Fibroblast of villous mesenchyme (primary cell): ENCODE measurements around the gene RUVBL2. TPM values are rescaled to one million over a fixed set of nuclear protein-coding genes. Genes with fewer than 3 reads are reported as not detected.
"Not testable (repeated sequence)": the region's sequence is repeated elsewhere in the genome, so short reads cannot be mapped to it uniquely, and the experiment has no call there.

ENCODE experiments used
- DNase-seq: peaks from one replicate; pipeline ENCODE4 v3.0.0-alpha.2; 2010; ENCODE audit warnings: low read depth
- H3K4me3 ChIP-seq: 2 replicates; pipeline ENCODE4 v1.5.1; 2011; ENCODE audit warnings: low read depth, mild to moderate bottlenecking, low read length
- CTCF ChIP-seq: IDR thresholded peaks from 2 replicates; pipeline ENCODE4 v1.5.1; 2012; ENCODE audit warnings: low read depth, mild to moderate bottlenecking, low read length; ENCODE audit not compliant: insufficient read depth
- total RNA-seq: library from RNA; depleted of rRNA; stranded (reverse); fragments of >200 nt; gene quantifications from 2 replicates; pipeline ENCODE4 v1.2.3, GENCODE V29; 2012

RUVBL2 gene
- total RNA-seq, 1 donor, result 176 TPM

- peak overlapping the region; percentile 55 for H3K4me3 ChIP-seq
- peak; percentile 54 for TF ChIP-seq CTCF
- DNase-seq, result peak; percentile 46
These were observed 24.1 kb downstream of the RUVBL2 start for GRCh38 chr19:49017666-49018351.

- H3K4me3 ChIP-seq, result peak overlapping the region; percentile 55
- not testable (repeated sequence) for DNase-seq
These were observed 24.9 kb downstream of the RUVBL2 start for GRCh38 chr19:49018388-49019241.

GRCh38 chr19:49019242-49019932 lies 25.7 kb downstream of the RUVBL2 start:
- DNase-seq, result peak; percentile 68
- TF ChIP-seq CTCF, result no peak
- H3K4me3 ChIP-seq, result peak overlapping the region; percentile 55

- no peak for TF ChIP-seq CTCF
- no peak for DNase-seq
- H3K4me3 ChIP-seq, result no peak overlapping the region
These were observed 26.7 kb downstream of the RUVBL2 start for GRCh38 chr19:49020342-49020741.

GRCh38 chr19:49020931-49021895 lies 27.5 kb downstream of the RUVBL2 start:
- H3K4me3 ChIP-seq, result no peak overlapping the region
- DNase-seq, result peak; percentile 34
- no peak for TF ChIP-seq CTCF

GRCh38 chr19:49022116-49022515 lies 28.4 kb downstream of the RUVBL2 start:
- TF ChIP-seq CTCF, result no peak
- no peak for DNase-seq
- no peak overlapping the region for H3K4me3 ChIP-seq

GRCh38 chr19:49024233-49024632 lies 30.5 kb downstream of the RUVBL2 start, which contains the start of gene CGB3:
Gene CGB3 (minus strand): TSS chr19:49024333. CDS start chr19:49023971, 362 bp downstream.
- DNase-seq, H3K4me3 ChIP-seq: not testable (repeated sequence)

GRCh38 chr19:49025088-49025487 lies 31.4 kb downstream of the RUVBL2 start:
- DNase-seq, H3K4me3 ChIP-seq: not testable (repeated sequence)

GRCh38 chr19:49025599-49025998 lies 31.9 kb downstream of the RUVBL2 start:
- DNase-seq, H3K4me3 ChIP-seq: not testable (repeated sequence)

GRCh38 chr19:49028686-49029085 lies 35.0 kb downstream of the RUVBL2 start:
- not testable (repeated sequence) for DNase-seq, H3K4me3 ChIP-seq

- not testable (repeated sequence) for DNase-seq
These were observed 36.1 kb downstream of the RUVBL2 start for GRCh38 chr19:49029749-49030148.

More at GRCh38 chr19:49029749-49030148, 36.1 kb downstream of the RUVBL2 start:
- not testable (repeated sequence) for H3K4me3 ChIP-seq
